Ovary (tissue), 9 donors: ENCODE results near the gene TENT4A. TPM values are rescaled to one million over a fixed set of nuclear protein-coding genes. Genes with fewer than 3 reads are reported as not detected.

Experiments
- DNase-seq, 5 donors: peaks; one replicate each; pipeline ENCODE4 v3.0.0-alpha.2; 2019 to 2020
- H3K27ac ChIP-seq, 2 donors: fragments of 200-600 bp; one replicate each; pipeline versions ENCODE4 v1.5.1 to v1.8.0; 2019 to 2022
- H3K27me3 ChIP-seq: fragments of 200-600 bp; one replicate; pipeline ENCODE4 v1.8.0; 2022
- H3K36me3 ChIP-seq: fragments of 200-600 bp; sonication (generic); one replicate; pipeline ENCODE4 v1.5.1; 2019
- H3K4me1 ChIP-seq: one replicate; pipeline ENCODE4 v1.8.1; 2013; ENCODE audit warnings: mild to moderate bottlenecking, moderate library complexity; ENCODE audit not compliant: insufficient read depth
- H3K4me3 ChIP-seq: fragments of 200-600 bp; sonication (generic); one replicate; pipeline ENCODE4 v1.5.1; 2017
- H3K9me3 ChIP-seq, 2 donors: fragments of 200-600 bp in 1 of 2; sonication (generic) in 1 of 2; one replicate each; pipeline versions ENCODE4 v1.5.1 to v1.8.1; 2013 to 2019; ENCODE audit warnings: mild to moderate bottlenecking in 1 of 2, moderate library complexity in 1 of 2
- CTCF ChIP-seq, 3 donors: fragments of 450-650 bp in 2 of 3; fragments of 200-600 bp in 1 of 3; IDR thresholded peaks; one replicate each; pipeline versions ENCODE4 v1.5.1 to v1.8.0; 2016 to 2022; ENCODE audit warnings: antibody characterized with exemption in 3 of 3, mild to moderate bottlenecking in 1 of 3
- EP300 ChIP-seq: sonication (generic); formaldehyde crosslinking; IDR thresholded peaks from one replicate; pipeline ENCODE4 v1.6.1; 2017; ENCODE audit warnings: antibody characterized with exemption
- POLR2A ChIP-seq: fragments of 450-650 bp; IDR thresholded peaks from one replicate; pipeline ENCODE4 v1.6.1; 2017; ENCODE audit warnings: antibody characterized with exemption, mild to moderate bottlenecking, moderate library complexity
- WGBS, 3 donors: extraction: QIAGEN DNeasy Blood & Tissue Kit in 1 of 3; methylation state at CpG; one replicate each; pipeline versions ENCODE4 v1.1.5 to v1.1.7; 2013 to 2017; 5-methylcytosine and 5-hydroxymethylcytosine counted together
- intact Hi-C, 4 donors: fragments of 100-400 bp; cut with DNase I; formaldehyde crosslinking; loops; one replicate each; pipeline versions ENCODE4 v1.11.0 to v1.15.1; 2022 to 2023
- polyA plus RNA-seq, 2 donors: library from polyadenylated mRNA; stranded (reverse); fragments of 200-250 nt in 1 of 2; fragments of 350-450 nt in 1 of 2; fragmentation: Illumina TruSeq in 1 of 2; extraction: RNeasy Lipid Tissue Mini Kit (QIAGEN cat#74804) in 1 of 2; gene quantifications; one replicate each; pipeline ENCODE4 v1.2.3, GENCODE V29; 2013 to 2014
- total RNA-seq, 7 donors: library from RNA; depleted of rRNA in 2 of 7; stranded (reverse); fragments of >200 nt in 2 of 7; fragmentation: NEBNext Ultra II Directional in 3 of 7; extraction: Animal tissue kit (Norgen Biotek cat#: 25700) in 3 of 7; gene quantifications; one replicate each; pipeline versions ENCODE4 v1.1.0 to v1.2.4, GENCODE V29; 2016 to 2023
- donor health status: DM: no; HTN: no; CAD: no; lungs with moderate emphysema.
- donor health status: DM: no; HTN: no; CAD: no.
- donor health status: Bipolar disorder and iron deficiency.
- donor health status: DM: yes; HTN: yes; CAD: no.
- donor health status: DM: no; HTN: no; CAD: no.
- donor health status: DM: yes; HTN: yes; CAD: no.

TENT4A gene
- total and polyA plus RNA-seq, 9 donors = 12.4 to 29.6 (median 22.9) TPM

- no peak overlapping the region for H3K27ac ChIP-seq
- no peak for DNase-seq
- TF ChIP-seq EP300 = no peak
- no peak for TF ChIP-seq POLR2A
- TF ChIP-seq CTCF (IDR thresholded peaks at IDR 0.05) = no peak
- peaks cover 23% of the 10 kb centered on the region for H3K4me1 ChIP-seq
- intact Hi-C loops = no loop called here
- H3K4me3 ChIP-seq = no peak overlapping the region
- no peaks in the 10 kb centered on the region for H3K27me3 ChIP-seq
- no peaks in the 10 kb centered on the region for H3K36me3 ChIP-seq
- H3K9me3 ChIP-seq = no peaks in the 10 kb centered on the region
- 88 to 96% (median 88%) methylated on average over 1 of the region's 1 CpG for WGBS, 3 donors
Observed at GRCh38 chr5:6728795-6729183, 15.6 kb downstream of the TENT4A start.

- Histone ChIP-seq H3K9me3 (no peaks in the 10 kb centered on the region), H3K27me3 (no peaks in the 10 kb centered on the region), H3K4me3 (no peak overlapping the region), H3K27ac (no peak overlapping the region), H3K4me1 (peaks cover 28% of the 10 kb centered on the region), H3K36me3 (no peaks in the 10 kb centered on the region)
- intact Hi-C loops = loop anchor here in 1 of 4 donors (10.0 kb wide), 1 partner anchor 95 kb away; the partner anchor contains the start of genes NSUN2 and SRD5A1
- TF ChIP-seq CTCF (IDR thresholded peaks at IDR 0.05) = no peak
- TF ChIP-seq POLR2A = no peak
- no peak for TF ChIP-seq EP300
- WGBS, 3 donors = 90 to 91% (median 91%) methylated on average over 12 of the region's 12 CpGs
- DNase-seq = peak in 1 of 5 donors; percentile 14
Observed at GRCh38 chr5:6729386-6730310, 16.4 kb downstream of the TENT4A start.

GRCh38 chr5:6730407-6730806 lies 17.2 kb downstream of the TENT4A start:
- Histone ChIP-seq H3K9me3 (no peaks in the 10 kb centered on the region), H3K4me3 (no peak overlapping the region), H3K27ac (no peak overlapping the region), H3K36me3 (no peaks in the 10 kb centered on the region), H3K27me3 (no peaks in the 10 kb centered on the region), H3K4me1 (peaks cover 26% of the 10 kb centered on the region)
- DNase-seq = no peak
- intact Hi-C loops = loop anchor here in 1 of 4 donors (10.0 kb wide), 1 partner anchor 96 kb away; the partner anchor contains the start of genes NSUN2 and SRD5A1
- TF ChIP-seq POLR2A (no peak), EP300 (no peak), CTCF (IDR thresholded peaks at IDR 0.05) (no peak)
- WGBS, 3 donors = 72 to 81% (median 77%) methylated on average over 8 of the region's 8 CpGs

GRCh38 chr5:6730807-6731206 lies 17.6 kb downstream of the TENT4A start:
- Histone ChIP-seq H3K9me3 (no peaks in the 10 kb centered on the region), H3K27me3 (no peaks in the 10 kb centered on the region), H3K4me3 (no peak overlapping the region), H3K36me3 (no peaks in the 10 kb centered on the region), H3K27ac (no peak overlapping the region), H3K4me1 (peaks cover 26% of the 10 kb centered on the region)
- TF ChIP-seq EP300 = no peak
- no peak for TF ChIP-seq CTCF (IDR thresholded peaks at IDR 0.05)
- no peak for TF ChIP-seq POLR2A
- intact Hi-C loops = loop anchor here in 1 of 4 donors (10.0 kb wide), 1 partner anchor 96 kb away; the partner anchor contains the start of genes NSUN2 and SRD5A1
- 48 to 69% (median 61%) methylated on average over 3 of the region's 3 CpGs for WGBS, 3 donors
- no peak for DNase-seq
